HG03095 (cell line): ENCODE results near the gene TMEM238L.
"Not testable (repeated sequence)": the region's sequence is repeated elsewhere in the genome, so short reads cannot be mapped to it uniquely, and the experiment has no call there.

ENCODE experiments used
- ATAC-seq: cut with Tn5 transposase; IDR thresholded peaks from one replicate; pipeline ENCODE4 v1.9.1; 2021; ENCODE audit warnings: moderate library complexity; ENCODE audit not compliant: unreplicated experiment

TMEM238L gene, protein sequence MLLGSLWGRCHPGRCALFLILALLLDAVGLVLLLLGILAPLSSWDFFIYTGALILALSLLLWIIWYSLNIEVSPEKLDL

DNA sequence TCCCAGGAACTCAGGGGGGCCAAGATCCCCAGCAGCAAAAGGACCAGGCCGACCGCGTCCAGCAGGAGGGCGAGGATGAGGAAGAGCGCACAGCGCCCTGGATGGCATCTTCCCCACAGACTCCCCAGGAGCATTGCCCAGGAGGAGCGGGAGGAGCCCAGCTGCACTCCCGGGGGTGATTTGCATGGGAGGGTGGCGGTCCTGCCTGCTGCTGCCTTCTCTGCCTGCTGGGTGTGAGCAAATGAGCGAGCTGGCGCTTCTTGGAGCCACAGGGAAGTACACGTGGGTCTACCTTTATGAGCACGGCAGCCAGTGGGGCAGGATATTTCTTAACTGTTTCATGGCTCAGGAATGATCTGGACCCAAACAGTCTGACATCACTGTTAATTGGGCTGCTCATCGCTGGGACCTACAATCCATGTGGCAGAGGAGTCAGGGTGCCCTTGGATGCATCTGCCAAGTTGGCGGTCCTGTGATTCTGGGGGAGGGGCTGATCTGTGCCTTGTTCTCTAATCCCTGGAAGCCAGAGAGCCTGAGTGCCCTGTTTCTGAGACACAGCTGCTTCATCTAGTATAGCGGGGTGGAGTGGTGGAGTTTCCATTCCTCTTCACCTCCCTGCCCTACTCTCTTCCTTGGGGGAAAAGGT lies at the start of gene TMEM238L:
TSS of gene TMEM238L (minus strand) at position 270 of the 646 bp plus-strand sequence. CDS start at position 134, 136 bp downstream.
- no peak for ATAC-seq

DNA sequence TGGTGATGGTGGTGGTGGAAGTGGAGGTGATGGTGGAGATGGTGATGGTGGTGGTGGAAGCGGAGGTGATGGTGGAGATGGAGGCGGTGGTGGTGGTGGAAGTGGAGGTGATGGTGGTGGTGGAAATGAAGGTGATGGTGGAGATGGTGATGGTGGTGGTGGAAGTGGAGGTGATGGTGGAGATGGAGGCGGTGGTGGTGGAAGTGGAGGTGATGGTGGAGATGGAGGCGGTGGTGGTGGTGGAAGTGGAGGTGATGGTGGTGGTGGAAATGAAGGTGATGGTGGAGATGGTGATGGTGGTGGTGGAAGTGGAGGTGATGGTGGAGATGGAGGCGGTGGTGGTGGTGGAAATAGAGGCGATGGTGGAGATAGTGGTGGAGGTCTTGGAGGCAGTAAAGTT lies 42.7 kb upstream of the TMEM238L start:
- not testable (repeated sequence) for ATAC-seq

DNA sequence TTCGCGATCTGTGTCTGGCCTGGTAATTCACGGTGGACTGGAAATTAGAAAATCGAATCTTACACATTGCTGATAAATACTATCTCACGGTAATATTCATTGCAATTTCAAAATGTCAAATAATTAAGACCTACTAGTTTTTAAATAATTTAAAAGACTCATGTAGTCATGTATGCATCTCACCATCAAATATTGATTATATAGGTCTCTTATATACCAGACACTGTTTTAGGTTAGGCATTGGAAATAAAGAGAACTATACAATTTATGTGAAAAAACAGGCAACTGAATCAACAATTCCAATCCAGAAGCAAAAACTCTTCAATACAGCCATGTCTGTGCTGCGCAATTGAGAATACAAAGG lies 41.5 kb upstream of the TMEM238L start:
- no peak for ATAC-seq

DNA sequence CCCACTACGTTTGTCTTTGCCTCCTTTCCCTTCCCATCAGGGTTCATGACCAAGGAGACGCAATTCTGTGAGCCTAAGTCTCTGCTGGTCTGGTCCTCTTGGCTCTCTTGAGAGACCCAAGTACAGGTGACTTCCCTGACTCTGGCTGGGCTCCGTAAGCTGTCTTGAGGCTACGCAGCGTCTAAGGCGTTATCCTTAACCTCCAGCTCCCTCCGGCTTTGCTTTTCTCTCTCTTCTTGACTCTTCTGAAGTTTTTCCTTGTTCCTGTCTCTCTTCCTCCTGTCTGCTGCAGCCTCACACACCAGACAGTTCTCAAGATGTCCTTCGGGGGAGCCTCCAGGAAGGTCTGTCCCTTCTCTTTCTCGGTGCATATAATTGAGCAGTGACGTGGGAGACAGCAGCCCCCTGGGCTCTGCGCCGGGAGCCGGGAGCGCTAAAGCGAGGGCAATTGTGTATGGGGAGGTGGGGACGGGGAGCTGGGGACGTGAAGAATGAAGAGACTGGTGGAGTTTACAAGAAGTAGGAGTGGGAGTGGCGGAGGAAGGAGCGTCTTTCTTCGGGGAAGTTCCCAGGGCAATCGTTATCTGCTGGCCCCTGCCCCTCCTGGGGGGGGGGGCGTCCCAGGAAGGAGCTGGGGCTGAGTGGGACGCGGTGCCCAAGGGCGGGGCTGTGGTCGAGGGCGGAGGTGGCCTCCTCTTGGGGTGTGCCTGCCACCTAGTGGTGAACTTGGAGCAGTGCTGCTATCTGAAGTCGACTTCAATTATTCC lies 40.9 kb upstream of the TMEM238L start:
- peak; percentile 80 for ATAC-seq

DNA sequence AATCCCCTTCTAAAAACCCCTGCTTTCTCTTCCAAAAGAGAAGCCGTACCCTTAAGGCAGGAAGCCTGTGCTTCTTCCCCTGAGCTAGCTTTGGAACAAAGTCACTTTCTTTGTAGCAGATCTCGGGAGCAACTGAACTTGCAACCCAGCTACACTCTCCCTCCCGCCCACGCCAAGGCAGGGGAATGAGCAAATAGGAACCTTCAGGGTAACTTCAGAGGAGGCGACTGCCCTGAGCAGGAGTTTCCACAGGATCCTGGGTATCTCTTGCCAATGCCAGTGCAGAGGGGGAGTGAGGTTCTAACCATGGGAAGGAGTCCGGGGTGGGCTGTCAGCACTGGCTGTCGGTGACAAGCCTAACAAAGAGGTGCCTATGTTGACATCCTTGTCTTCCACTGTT lies 39.9 kb upstream of the TMEM238L start:
- no peak for ATAC-seq

DNA sequence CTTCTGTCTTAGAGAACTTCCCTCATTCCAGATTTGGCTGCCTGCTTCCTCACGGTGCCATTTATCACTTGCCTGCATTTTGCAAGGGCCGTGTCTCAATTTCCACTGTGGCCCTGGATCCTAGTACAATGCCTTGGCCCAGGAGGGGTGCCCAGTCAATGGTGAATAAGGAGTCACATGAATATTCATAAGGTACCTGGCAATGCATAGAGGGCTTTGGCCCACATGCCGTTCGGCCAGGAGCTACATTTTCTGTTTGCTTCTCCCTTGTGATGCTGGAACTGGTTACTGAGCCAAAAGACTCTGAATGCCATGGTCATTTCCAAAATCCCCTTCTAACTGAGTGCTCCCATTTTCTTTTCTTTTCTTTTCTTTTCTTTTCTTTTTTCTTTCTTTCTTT lies 38.8 kb upstream of the TMEM238L start:
- ATAC-seq, result no peak

DNA sequence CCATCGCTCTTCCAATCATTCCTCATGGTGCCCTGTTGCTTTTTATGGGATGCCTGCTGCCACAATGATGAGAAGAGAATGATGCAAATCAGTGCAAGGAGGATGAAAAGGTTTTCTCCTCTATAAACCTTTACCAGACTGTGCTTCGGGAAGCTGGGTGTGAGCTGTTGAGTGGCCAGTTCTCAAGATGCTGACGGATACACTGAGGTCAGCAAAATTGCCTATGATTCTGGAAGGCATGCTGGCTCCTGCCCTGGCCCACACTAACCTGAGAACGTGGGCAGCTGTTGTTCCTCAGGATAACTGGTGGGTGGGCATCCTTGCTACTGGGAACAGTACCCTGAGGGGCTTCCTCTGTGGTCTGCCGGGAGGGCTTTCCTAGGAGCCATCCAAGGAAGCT lies 34.8 kb upstream of the TMEM238L start:
- no peak for ATAC-seq

DNA sequence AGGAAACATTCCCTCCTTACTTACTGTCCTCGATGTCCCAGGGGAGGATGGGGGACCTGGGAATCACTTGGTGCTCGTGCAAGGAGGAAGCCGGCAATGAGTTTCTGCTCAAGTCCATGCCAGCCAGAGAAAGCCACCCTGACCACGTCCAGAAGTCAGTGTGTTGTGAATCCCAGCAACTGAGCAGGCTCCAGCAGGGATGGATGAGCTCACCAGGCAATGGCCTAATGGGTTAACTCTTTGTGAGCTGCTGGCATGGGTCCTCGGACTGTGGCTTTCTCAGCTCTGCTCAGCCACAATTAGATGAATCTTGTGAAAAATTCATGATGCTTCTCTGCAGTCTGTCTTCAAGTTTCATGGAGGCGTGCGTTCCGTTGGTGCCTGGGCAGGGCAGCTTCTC lies 34.0 kb upstream of the TMEM238L start, which contains the start of gene PIRT:
TSS of gene PIRT (minus strand) at position 167 of the 400 bp plus-strand sequence. CDS start 12,442 bp downstream, outside the sequence.
- ATAC-seq, result no peak

DNA sequence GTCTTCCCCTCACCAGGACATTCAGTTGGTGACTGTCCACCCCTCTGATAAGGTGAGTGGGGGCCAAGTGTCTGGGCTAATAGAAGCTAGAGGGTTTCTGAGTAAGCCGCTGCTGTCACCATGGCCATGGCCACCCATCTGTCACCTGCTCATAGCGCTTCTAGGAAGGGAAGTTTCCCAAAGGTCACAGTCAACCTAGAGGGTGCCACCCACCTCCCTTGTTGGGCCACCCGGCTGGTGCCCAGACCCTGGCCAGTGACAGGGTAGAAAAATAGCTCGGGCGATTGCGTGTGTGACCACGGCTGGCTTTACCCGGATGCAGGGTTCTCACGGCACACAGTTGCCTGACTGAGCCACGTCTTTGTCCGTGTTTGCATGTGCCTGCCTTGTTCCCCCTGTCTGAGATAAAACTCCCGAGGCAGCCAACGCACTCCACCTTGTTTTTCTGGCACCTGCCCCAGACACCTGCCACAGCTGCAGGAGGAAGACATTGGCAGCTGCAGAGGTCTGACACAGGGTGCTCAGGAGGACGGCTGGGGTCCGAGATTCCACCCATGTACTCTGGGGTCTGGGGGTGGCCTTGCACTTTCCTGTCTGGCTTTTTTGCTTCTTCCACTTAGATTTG lies 33.2 kb upstream of the TMEM238L start:
- no peak for ATAC-seq

DNA sequence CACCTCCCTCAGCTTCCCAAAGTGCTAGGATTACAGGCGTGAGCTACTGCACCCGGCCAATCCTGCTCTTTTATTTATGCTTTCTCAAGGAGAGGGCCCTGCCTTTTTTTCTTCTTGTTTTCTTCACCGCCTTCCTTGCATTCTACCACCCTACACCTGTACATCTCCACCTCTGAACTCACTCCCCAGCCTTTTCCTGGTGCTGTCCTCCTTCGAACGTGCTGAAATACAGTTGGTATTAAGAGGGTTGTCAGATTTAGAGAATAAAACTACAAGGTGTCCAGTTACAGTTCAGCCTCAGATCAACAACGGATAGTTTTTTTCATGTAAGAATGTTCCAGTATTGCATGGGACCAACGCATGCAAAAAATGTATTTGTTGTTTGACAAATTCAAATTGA lies 32.2 kb upstream of the TMEM238L start:
- no peak for ATAC-seq

DNA sequence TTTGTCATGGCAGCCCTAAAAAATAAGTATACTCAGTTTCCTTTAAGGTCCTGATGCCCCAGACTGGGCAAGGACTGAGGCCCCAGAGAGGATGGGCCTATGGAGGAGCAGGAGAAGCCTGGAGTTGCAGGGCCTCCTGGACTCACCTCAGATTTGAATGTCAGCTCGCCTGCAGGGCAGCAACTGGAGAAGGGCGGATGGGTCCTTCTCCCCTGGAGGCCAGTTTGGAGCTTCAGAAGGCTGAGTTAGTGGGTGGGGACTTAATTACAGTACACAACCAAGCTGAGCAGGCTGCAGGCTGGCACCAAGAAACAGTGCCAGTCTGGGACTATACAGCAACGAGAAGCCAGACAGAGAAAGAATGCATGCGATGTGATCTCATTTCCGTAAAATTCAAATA lies 27.8 kb upstream of the TMEM238L start:
- ATAC-seq, result no peak

DNA sequence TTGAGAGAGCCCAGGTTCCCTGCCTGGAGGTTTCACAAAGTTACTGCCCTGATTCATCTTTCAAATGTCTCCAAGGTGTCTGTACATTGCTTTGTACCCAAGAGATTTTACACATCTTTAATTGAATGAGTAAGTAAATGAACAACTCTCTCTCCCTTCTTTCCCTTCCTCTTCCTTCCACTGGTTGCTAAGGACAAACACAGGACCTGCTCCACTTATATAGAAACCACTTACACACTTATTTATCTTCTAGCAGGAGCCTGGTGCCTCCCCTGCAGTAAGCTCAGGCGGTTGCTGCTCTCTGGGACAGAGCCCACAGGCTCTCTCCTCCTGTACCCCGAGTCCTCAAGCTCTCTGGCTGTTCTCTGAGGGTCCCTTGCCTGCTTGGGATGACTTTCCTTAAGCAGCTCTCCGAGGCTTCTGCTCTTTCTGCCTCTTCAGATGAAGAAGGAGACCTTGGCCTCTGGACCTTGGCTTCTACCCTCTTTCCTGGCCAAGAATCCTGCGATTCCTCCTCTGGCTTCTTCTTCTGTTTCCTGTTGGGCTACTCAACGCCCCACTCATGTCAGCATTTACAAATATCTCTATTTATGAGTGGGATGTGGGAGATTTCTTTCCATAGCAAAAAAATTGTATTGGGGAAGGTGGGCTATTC lies 24.1 kb upstream of the TMEM238L start:
- ATAC-seq, result no peak

DNA sequence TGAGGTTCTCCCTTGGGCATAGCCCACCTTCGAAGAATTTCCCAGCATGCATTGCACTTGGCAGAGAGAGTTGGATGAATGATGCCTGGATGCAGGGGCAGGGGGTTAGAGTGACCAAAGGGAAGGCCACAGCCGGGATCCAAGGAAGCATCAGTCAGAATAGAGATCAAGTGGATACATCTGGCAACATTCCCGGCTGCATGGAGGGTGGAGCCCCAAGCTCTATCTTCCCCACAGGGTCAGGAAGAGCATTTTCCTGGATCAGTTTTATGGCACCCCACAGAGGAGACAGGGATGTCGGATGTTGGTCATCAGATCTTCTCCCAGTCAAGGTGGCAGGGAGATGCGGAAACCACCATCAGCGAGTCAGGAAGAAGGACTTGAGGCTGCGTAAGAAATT lies 21.0 kb upstream of the TMEM238L start:
- no peak for ATAC-seq

DNA sequence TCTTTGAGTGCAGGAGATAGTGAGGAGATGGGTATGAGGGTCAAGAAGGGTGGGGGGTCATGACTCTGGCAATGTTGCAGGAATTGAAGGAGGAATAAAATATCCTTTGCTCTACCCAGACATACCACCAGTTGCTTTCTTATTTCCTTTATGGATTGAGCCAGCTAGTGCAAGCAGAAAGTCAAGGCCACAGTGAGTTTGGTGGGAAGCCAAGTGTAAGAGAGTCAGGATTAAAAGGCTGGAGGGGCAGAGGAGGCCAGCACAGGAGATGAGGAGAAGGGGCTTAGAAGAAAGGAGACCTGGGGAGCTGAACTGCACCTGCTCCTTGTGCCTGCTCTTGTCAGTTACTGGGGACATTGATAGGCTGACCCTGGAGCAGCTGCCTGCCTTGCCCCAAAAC lies 17.9 kb upstream of the TMEM238L start:
- ATAC-seq, result no peak

DNA sequence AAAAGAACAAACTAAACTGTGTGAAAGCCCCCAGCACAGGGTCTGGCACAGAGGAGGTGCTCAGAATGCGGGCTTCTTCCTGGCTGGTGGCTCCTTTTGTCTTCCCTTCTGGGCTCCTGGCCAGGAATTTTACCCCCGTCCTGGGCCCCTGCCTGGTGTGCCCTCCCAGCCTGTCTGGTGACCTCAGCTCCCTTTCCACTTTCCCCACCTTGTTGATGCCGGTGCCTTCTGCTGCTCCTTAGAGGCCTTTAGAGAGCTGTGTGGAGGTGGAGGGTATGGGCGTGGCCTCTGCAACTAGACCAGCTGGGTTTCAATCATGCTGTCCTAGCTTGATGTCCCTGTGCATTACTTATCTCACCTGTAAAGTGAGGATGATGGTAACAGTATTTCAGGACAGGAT lies 17.2 kb upstream of the TMEM238L start:
- no peak for ATAC-seq

DNA sequence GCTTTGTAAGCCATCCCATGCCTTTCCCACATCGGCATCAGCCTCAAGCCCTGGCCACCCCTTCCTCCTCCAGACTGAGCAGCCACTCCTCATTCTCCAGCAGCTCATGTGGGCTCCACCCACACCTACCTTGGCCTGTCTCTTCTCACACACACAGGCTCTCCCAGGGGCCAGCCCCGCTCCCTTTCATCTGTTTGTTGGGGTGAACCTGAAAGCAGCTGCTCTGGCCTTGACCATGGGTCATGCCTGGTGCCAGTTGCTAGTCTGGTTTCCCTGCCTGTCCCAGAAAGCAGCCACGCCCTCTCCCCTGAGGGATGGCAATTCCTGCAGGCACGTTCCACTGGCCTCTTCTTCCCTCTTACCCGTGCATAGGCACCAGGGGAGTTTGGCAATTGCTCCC lies 11.4 kb upstream of the TMEM238L start:
- no peak for ATAC-seq

DNA sequence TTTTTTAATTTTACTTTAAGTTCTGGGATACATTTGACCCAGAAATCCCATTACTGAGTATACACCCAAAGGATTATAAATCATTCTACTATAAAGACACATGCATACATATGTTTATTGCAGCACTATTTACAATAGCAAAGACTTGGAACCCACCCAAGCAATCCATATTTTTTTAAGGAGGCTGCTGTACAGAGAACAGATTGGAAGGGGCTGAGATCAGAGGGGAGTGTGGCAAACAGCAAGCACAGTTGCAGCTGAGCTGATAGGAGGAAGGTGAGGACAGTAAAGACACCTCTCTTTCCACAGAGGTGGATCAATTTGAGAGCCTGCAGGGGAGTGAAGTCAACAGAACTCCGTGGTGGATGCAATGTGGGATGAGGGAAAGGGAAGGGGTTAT lies 10.2 kb upstream of the TMEM238L start:
- no peak for ATAC-seq

DNA sequence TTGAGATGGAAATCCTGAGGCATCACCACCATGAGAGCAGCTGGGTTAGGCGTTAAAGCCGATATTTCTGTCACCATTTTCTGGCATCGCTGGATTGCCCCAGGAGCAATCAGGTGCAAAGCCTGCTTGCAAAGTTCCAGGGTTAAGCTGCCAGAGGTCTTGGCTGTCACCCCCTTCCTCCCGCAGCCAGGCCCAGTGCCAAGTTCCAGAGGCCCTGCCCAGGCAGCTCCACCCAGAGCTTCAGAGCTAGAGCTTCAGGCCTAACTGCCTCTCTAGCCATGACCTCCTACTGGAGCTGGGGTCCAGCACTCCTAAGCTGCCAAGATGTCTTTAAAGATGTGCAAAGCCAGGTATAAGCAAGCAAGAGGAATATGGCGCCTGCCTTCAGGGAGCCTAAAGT lies 8.8 kb upstream of the TMEM238L start:
- ATAC-seq, result no peak

DNA sequence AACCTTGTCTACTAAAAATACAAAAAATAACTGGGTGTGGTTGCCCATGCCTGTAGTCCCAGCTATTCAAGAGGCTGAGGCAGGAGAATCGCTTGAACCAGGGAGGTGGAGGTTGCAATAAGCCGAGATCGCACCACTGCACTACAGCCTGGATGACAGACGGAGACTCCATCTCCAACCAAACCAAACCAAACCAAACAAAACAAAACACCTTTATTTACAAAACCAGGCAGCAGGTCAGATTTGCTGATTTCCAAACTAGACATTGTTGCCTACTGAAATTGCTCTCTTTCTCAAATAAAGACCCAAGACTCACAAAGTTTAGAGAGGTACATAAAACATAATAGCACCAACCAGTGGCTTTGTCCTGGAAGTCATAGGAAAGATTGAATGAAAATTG lies 5.7 kb upstream of the TMEM238L start:
- ATAC-seq, result no peak

DNA sequence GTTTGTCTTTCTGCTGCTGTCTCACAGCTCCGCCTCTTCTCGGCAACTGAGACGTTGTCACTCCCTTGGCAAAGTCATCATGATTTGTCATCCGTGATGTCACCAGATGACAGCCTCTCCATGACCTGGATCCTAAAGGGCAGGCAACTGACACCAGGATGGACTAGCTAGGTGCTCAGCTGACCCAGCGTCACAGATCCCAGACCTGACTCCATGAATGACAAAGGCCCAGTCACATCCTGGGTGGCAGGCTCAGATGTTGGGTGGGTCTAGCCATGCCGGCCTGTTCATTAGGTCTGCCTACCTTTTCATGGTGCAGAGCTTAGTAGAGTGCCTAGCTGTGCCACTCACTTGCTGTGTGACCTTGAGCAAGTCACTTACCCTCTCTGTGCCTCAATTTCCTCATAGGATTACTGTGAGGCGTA lies 3.8 kb upstream of the TMEM238L start:
- ATAC-seq, result no peak

DNA sequence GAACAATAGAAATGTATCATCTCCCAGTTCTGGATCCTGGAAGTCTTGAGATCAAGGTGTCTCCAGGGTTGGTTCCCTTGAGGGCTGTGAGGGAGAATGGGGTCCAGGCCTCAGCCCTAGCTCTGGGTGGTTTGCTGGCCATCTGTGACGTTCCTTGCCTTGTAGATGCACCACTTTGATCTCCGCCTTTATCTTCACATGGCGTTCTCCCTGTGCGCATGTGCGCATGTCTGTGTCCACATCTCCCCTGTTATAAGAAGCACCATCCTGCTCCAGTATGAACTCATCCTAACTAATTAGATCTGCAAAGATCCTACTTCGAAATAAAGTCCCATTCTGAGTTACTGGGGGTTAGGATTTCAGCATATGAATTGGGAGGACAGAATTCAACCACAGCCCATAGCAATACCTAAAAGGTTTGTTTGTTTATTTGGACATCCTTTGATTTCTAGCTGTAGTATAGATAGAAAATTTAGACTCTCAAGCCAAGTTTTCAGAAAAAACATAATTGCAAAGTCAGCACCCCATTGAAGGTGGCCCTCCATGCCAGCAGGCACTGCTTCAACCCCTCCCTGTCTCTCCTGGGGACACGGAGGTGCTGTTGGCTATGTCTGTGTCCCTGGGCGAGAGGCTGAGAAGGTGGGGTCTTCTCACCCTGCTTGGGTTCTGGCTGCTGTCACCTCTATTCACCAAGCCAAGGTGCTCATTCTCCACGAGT lies 2.8 kb upstream of the TMEM238L start:
- ATAC-seq, result no peak
